IMR-90 (cell line): Measurements from ENCODE around the gene ZNF506. TPM values are rescaled to one million over a fixed set of nuclear protein-coding genes. Genes with fewer than 3 reads are reported as not detected.
A peak's percentile ranks its signal among the peaks of the same experiment; 100 is the strongest.

Source experiments
- ATAC-seq: fragments of 200-7000 bp; cut with Tn5 transposase; 2 replicates; pipeline ENCODE4 v1.9.1; 2020; ENCODE audit warnings: low read depth, mild to moderate bottlenecking, moderate library complexity
- BruUV-seq: library from RNA; stranded (reverse); fragments of 400-500 nt; replicated peaks from 2 replicates; lab custom pipeline; 2021; lab: Mats Ljungman, UMichigan
- CTCF ChIA-PET: fragments of 300-600 bp; formaldehyde crosslinking; extraction: SDS; loops from one replicate; lab custom pipeline; 2021; ENCODE audit warnings: antibody characterized with exemption; lab: Yijun Ruan, JAX
- POLR2A ChIA-PET: fragments of 300-600 bp; sonication (Branson Sonifier 250); formaldehyde crosslinking; loops from one replicate; lab custom pipeline; 2022; ENCODE audit warnings: antibody characterized with exemption; ENCODE audit not compliant: unreplicated experiment; lab: Charles Lee
- DNase-seq: peaks from one replicate; pipeline ENCODE4 v3.0.0; 2013
- H2AFZ ChIP-seq: replicated peaks from 2 replicates; pipeline ENCODE3; 2013; ENCODE audit warnings: low read length, mild to moderate bottlenecking; ENCODE audit not compliant: poor library complexity
- H2AK5ac ChIP-seq: 2 replicates; pipeline ENCODE4 v1.6.1; 2013; ENCODE audit warnings: low read depth, low read length, inconsistent platforms
- H2AK9ac ChIP-seq: replicated peaks from 2 replicates; pipeline ENCODE3; 2013; ENCODE audit warnings: mild to moderate bottlenecking, low read depth, low read length, moderate library complexity; ENCODE audit not compliant: poor library complexity
- H2BK120ac ChIP-seq: 2 replicates; pipeline ENCODE4 v1.6.1; 2013; ENCODE audit warnings: low read depth, low read length, inconsistent platforms
- H2BK15ac ChIP-seq: 3 replicates; pipeline ENCODE4 v1.6.1; 2013; ENCODE audit warnings: low read depth, low read length, inconsistent platforms
- H2BK20ac ChIP-seq: 2 replicates; pipeline ENCODE4 v1.6.1; 2013; ENCODE audit warnings: low read depth, mild to moderate bottlenecking, inconsistent platforms, low read length, moderate library complexity
- H2BK5ac ChIP-seq: 2 replicates; pipeline ENCODE4 v1.6.1; 2013; ENCODE audit warnings: mild to moderate bottlenecking, low read depth, low read length, inconsistent platforms; ENCODE audit not compliant: poor library complexity, severe bottlenecking
- H3K14ac ChIP-seq: replicated peaks from 2 replicates; pipeline ENCODE4 v1.6.1; 2013; ENCODE audit warnings: low read depth, low read length, inconsistent platforms
- H3K18ac ChIP-seq: 2 replicates; pipeline ENCODE4 v1.6.1; 2013; ENCODE audit warnings: low read depth, low read length, control low read depth
- H3K23ac ChIP-seq: 2 replicates; pipeline ENCODE4 v1.6.1; 2013; ENCODE audit warnings: low read depth, low read length, inconsistent platforms
- H3K27ac ChIP-seq: 2 replicates; pipeline ENCODE4 v1.5.1; 2013; ENCODE audit warnings: mild to moderate bottlenecking, control low read depth, low read length; ENCODE audit not compliant: insufficient read depth
- H3K27me3 ChIP-seq: 2 replicates; pipeline ENCODE4 v1.6.1; 2013; ENCODE audit warnings: low read length; ENCODE audit not compliant: control insufficient read depth, insufficient read depth
- H3K36me3 ChIP-seq: 2 replicates; pipeline ENCODE4 v1.6.1; 2013; ENCODE audit warnings: low read length, mixed read lengths; ENCODE audit not compliant: control insufficient read depth, insufficient read depth
- H3K4ac ChIP-seq: 2 replicates; pipeline ENCODE4 v1.6.1; 2013; ENCODE audit warnings: low read depth, low read length, inconsistent platforms
- H3K4me1 ChIP-seq: 2 replicates; pipeline ENCODE4 v1.6.1; 2013; ENCODE audit warnings: low read length, mixed read lengths; ENCODE audit not compliant: control insufficient read depth, insufficient read depth
- H3K4me2 ChIP-seq: 2 replicates; pipeline ENCODE4 v1.6.1; 2013; ENCODE audit warnings: low read depth, mild to moderate bottlenecking, control low read depth, low read length, moderate library complexity
- H3K4me3 ChIP-seq: 2 replicates; pipeline ENCODE4 v1.5.1; 2013; ENCODE audit warnings: low read depth, mild to moderate bottlenecking, control low read depth, low read length, moderate library complexity; ENCODE audit not compliant: insufficient read depth
- H3K56ac ChIP-seq: 2 replicates; pipeline ENCODE4 v1.6.1; 2013; ENCODE audit warnings: low read length, inconsistent platforms; ENCODE audit not compliant: insufficient read depth; ENCODE audit errors: extremely low read depth
- H3K79me1 ChIP-seq, 2 experiments: 2 replicates each; pipeline ENCODE4 v1.6.1; 2013; ENCODE audit warnings: low read length in 2 of 2, inconsistent platforms in 1 of 2, low read depth in 1 of 2
- H3K9ac ChIP-seq: 2 replicates; pipeline ENCODE4 v1.6.1; 2013; ENCODE audit warnings: low read depth, low read length, control low read depth
- H3K9me1 ChIP-seq: 2 replicates; pipeline ENCODE4 v1.6.1; 2013; ENCODE audit warnings: low read length, inconsistent platforms; ENCODE audit not compliant: insufficient read depth
- H3K9me3 ChIP-seq: 2 replicates; pipeline ENCODE4 v1.6.1; 2013; ENCODE audit warnings: low read length; ENCODE audit not compliant: control insufficient read depth, insufficient read depth
- H4K20me1 ChIP-seq: 2 replicates; pipeline ENCODE4 v1.6.1; 2013; ENCODE audit warnings: low read length, inconsistent platforms; ENCODE audit not compliant: insufficient read depth
- H4K5ac ChIP-seq: 2 replicates; pipeline ENCODE4 v1.6.1; 2013; ENCODE audit warnings: mild to moderate bottlenecking, low read depth, low read length, control low read depth
- H4K8ac ChIP-seq, 2 experiments: 2 replicates each; pipeline ENCODE4 v1.6.1; 2013; ENCODE audit warnings: low read depth in 2 of 2, low read length in 2 of 2, control low read depth in 1 of 2, inconsistent platforms in 1 of 2
- H4K91ac ChIP-seq: 2 replicates; pipeline ENCODE4 v1.6.1; 2013; ENCODE audit warnings: low read depth, low read length, inconsistent platforms; ENCODE audit not compliant: insufficient read depth
- BHLHE40 ChIP-seq: fragments of 150-350 bp; IDR thresholded peaks from 2 replicates; pipeline ENCODE4 v1.6.1; 2016; ENCODE audit warnings: mild to moderate bottlenecking, low read depth, low read length
- CEBPB ChIP-seq: IDR thresholded peaks from 2 replicates; pipeline ENCODE4 v1.6.1; 2012; ENCODE audit warnings: low read depth, low read length, improper control_type of control experiment
- CHD1 ChIP-seq: IDR thresholded peaks from 2 replicates; pipeline ENCODE4 v1.6.1; 2012; ENCODE audit warnings: low read depth, low read length, improper control_type of control experiment
- FOS ChIP-seq: fragments of 150-350 bp; IDR thresholded peaks from 2 replicates; pipeline ENCODE4 v1.6.1; 2016; ENCODE audit warnings: low read depth, low read length
- MAFK ChIP-seq: IDR thresholded peaks from 2 replicates; pipeline ENCODE4 v1.6.1; 2012; ENCODE audit warnings: low read depth, low read length, improper control_type of control experiment
- MAZ ChIP-seq: IDR thresholded peaks from 2 replicates; pipeline ENCODE4 v1.6.1; 2012; ENCODE audit warnings: low read depth, mild to moderate bottlenecking, low read length, improper control_type of control experiment, moderate library complexity, borderline replicate concordance
- MXI1 ChIP-seq: IDR thresholded peaks from 2 replicates; pipeline ENCODE4 v1.6.1; 2012; ENCODE audit warnings: low read depth, mild to moderate bottlenecking, low read length, moderate library complexity, borderline replicate concordance
- NFE2L2 ChIP-seq: fragments of 150-350 bp; IDR thresholded peaks from 2 replicates; pipeline ENCODE4 v1.6.1; 2016; ENCODE audit warnings: low read depth, mild to moderate bottlenecking, low read length
- POLR2A ChIP-seq: IDR thresholded peaks from 2 replicates; pipeline ENCODE4 v1.6.1; 2012; ENCODE audit warnings: mild to moderate bottlenecking, low read depth, low read length
- RFX5 ChIP-seq: IDR thresholded peaks from 2 replicates; pipeline ENCODE4 v1.8.0; 2012; ENCODE audit warnings: low read depth, mild to moderate bottlenecking, low read length, moderate library complexity
- WGBS, 2 experiments: methylation state at CpG; one replicate each; pipeline versions ENCODE4 v1.1.5 to v1.1.7; 2013; ENCODE audit warnings: missing lambda C conversion rate in 2 of 2; ENCODE audit not compliant: insufficient read length in 1 of 2; ENCODE audit errors: extremely low coverage in 2 of 2; 5-methylcytosine and 5-hydroxymethylcytosine counted together
- dilution Hi-C: fragments of 300-500 bp; cut with HindIII; formaldehyde crosslinking; loops from one replicate; pipeline ENCODE4 v1.14.3; 2018; ENCODE audit warnings: low sequenced_read_pairs; ENCODE audit not compliant: unreplicated experiment
- in situ Hi-C: fragments of 300-500 bp; cut with MboI; formaldehyde crosslinking; loops from 3 replicates; pipeline ENCODE4 v1.14.3; 2019; ENCODE audit warnings: low sequenced_read_pairs, inconsistent platforms, mixed read lengths
- intact Hi-C: fragments of 100-400 bp; cut with micrococcal nuclease; formaldehyde crosslinking; loops from 2 replicates; pipeline ENCODE4 v1.10.0; 2022
- polyA plus RNA-seq, 3 experiments: library from polyadenylated mRNA; depleted of rRNA; stranded (reverse); fragments of >200 nt; gene quantifications; 2 replicates each; pipeline ENCODE4 v1.2.3, GENCODE V29; 2012; ENCODE audit warnings: low replicate concordance in 1 of 3
- total RNA-seq: library from RNA; depleted of rRNA; stranded (reverse); fragments of >200 nt; gene quantifications from 2 replicates; pipeline ENCODE4 v1.2.3, GENCODE V29; 2012
- TF ChIP-seq, protein P1 (sequence below): fragments of 150-350 bp; IDR thresholded peaks from 2 replicates; pipeline ENCODE4 v1.6.1; 2016; ENCODE audit warnings: low read depth, mild to moderate bottlenecking, low read length, moderate library complexity, borderline replicate concordance
- TF ChIP-seq, protein P2 (sequence below): fragments of 150-350 bp; IDR thresholded peaks from 2 replicates; pipeline ENCODE4 v1.6.1; 2017; ENCODE audit warnings: mild to moderate bottlenecking, antibody characterized with exemption, low read length, low read depth
- TF ChIP-seq, protein P3 (sequence below): conservative IDR thresholded peaks from 2 replicates; pipeline ENCODE4 v1.5.1; 2012; ENCODE audit warnings: mild to moderate bottlenecking, low read depth, low read length, improper control_type of control experiment

ZNF506 gene
- total and polyA plus RNA-seq, 2 of the 4 experiments (the other 2 are of a cell fraction): 2.4 to 6.1 TPM

DNA sequence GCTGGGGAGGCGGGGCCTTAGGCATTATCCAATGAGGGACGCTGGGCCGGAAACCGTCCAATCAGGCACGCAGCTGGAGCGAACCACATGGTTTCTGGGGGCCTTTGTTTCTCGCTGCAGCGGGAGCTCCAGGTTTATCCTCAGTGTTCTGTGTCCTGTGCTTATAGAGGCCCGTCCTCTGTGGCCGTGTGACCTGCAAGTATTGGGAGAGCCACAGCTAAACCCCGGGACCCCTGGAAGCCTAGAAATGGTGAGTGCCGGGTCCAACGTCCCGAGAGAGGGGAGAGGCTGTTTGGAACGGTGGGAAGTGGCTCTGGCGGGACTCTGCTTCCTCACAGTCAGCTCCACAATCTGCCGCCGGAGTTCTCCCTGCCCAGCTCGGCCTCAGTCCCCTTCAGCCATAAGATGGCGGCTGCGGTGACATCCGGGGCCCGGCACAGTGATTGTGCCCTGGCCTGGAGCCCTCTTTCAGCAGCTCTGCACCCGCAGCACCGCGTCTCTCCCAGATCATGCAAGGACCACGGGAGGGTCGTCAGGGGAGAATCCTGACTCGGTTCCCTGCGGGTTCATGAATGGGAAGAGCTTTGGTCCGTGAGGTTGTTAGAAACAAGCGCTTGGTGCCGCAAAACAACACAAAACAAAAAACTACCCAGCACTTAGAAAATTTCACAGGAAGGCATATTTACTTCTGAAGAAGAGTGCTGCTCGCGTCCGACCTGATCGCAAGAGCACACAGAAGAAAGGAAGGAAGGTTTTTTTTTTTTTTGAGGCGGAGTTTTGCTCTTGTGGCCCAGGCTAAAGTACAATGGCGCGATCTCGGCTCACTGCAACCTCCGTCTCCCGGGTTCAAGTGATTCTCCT lies 44.4 kb upstream of the ZNF506 start, which contains the start of gene ZNF253:
Gene ZNF253, plus strand, starts transcription at position 133 of the 861 bp plus-strand sequence. Its CDS starts 115 bp downstream, at position 248.
- in situ Hi-C loops (no loop called here), intact Hi-C loops (loop anchor here (5.0 kb wide), 1 partner anchor 44 kb away; the partner anchor contains the start of gene ZNF506), dilution Hi-C loops (no loop called here)
- Histone ChIP-seq H2BK20ac (no peak within 1 kb of the TSS), H3K27ac (peak within 1 kb of the TSS; percentile 84), H3K4ac (peak within 1 kb of the TSS; percentile 82), H2BK5ac (peak within 1 kb of the TSS; percentile 74), H2BK15ac (0 out of 3 replicates have a peak within 1 kb of the TSS, but pooled peaks have one; percentile 68), H4K8ac (peak within 1 kb of the TSS; percentile 83 to 95), H2AK5ac (peak within 1 kb of the TSS; percentile 39), H3K14ac (peak within 1 kb of the TSS; percentile 82), H3K36me3 (peaks cover 2% of the 10 kb centered on the region; the same call in 1 of the 2 replicates), H2BK120ac (peak within 1 kb of the TSS; percentile 41; the same call in 1 of the 2 replicates), H4K5ac (peak within 1 kb of the TSS; percentile 57), H3K4me2 (peak within 1 kb of the TSS; percentile 79), H3K4me1 (no peaks in the 10 kb centered on the region), H3K79me1 (peaks cover 10% of the 10 kb centered on the region in 2 experiments; a peak in 3 of 4 replicates), H4K91ac (peak within 1 kb of the TSS; percentile 81), H4K20me1 (peaks cover 2% of the 10 kb centered on the region), H3K27me3 (no peaks in the 10 kb centered on the region), H3K9me1 (no peaks in the 10 kb centered on the region), H3K18ac (peak within 1 kb of the TSS; percentile 50), H3K23ac (peak within 1 kb of the TSS; percentile 85), H3K4me3 (peak within 1 kb of the TSS; percentile 90), H3K56ac (peak within 1 kb of the TSS; percentile 94), H2AFZ (peak within 1 kb of the TSS; percentile 100), H2AK9ac (peak within 1 kb of the TSS; percentile 93), H3K9ac (peak within 1 kb of the TSS; percentile 92), H3K9me3 (peaks cover 17% of the 10 kb centered on the region)
- DNase-seq (peak; percentile 88), ATAC-seq (peak; percentile 98)
- BruUV-seq: TSS peak; percentile 63
- POLR2A ChIA-PET: interaction anchor here (0.7 to 1.0 kb wide), 2 partner anchors 36 to 47 kb away, joined by 4 to 7 read pairs; partner anchors contain the start of gene ZNF93
- CTCF ChIA-PET: no interaction called here
- WGBS, 2 experiments: 0% methylated on average over 11 of the region's 43 CpGs; no CpG with 5 or more reads in 1 of the 2 experiments
- TF ChIP-seq MAFK (no peak), CEBPB (no peak), NFE2L2 (no peak), MXI1 (peak; percentile 38; the same call in 1 of the 2 replicates), CHD1 (peak; percentile 43; the same call in 1 of the 2 replicates), MAZ (peak; percentile 53; the same call in 1 of the 2 replicates), POLR2A (peak; percentile 79), RFX5 (0 out of 2 replicates have a peak, but pooled peaks have one; percentile 34), BHLHE40 (no peak), FOS (peak; percentile 38; the same call in 1 of the 2 replicates)
- TF ChIP-seq, protein P1, sequence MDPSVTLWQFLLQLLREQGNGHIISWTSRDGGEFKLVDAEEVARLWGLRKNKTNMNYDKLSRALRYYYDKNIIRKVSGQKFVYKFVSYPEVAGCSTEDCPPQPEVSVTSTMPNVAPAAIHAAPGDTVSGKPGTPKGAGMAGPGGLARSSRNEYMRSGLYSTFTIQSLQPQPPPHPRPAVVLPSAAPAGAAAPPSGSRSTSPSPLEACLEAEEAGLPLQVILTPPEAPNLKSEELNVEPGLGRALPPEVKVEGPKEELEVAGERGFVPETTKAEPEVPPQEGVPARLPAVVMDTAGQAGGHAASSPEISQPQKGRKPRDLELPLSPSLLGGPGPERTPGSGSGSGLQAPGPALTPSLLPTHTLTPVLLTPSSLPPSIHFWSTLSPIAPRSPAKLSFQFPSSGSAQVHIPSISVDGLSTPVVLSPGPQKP: no peak
- TF ChIP-seq, protein P2, sequence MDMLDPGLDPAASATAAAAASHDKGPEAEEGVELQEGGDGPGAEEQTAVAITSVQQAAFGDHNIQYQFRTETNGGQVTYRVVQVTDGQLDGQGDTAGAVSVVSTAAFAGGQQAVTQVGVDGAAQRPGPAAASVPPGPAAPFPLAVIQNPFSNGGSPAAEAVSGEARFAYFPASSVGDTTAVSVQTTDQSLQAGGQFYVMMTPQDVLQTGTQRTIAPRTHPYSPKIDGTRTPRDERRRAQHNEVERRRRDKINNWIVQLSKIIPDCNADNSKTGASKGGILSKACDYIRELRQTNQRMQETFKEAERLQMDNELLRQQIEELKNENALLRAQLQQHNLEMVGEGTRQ: peak; percentile 72
- TF ChIP-seq, protein P3, sequence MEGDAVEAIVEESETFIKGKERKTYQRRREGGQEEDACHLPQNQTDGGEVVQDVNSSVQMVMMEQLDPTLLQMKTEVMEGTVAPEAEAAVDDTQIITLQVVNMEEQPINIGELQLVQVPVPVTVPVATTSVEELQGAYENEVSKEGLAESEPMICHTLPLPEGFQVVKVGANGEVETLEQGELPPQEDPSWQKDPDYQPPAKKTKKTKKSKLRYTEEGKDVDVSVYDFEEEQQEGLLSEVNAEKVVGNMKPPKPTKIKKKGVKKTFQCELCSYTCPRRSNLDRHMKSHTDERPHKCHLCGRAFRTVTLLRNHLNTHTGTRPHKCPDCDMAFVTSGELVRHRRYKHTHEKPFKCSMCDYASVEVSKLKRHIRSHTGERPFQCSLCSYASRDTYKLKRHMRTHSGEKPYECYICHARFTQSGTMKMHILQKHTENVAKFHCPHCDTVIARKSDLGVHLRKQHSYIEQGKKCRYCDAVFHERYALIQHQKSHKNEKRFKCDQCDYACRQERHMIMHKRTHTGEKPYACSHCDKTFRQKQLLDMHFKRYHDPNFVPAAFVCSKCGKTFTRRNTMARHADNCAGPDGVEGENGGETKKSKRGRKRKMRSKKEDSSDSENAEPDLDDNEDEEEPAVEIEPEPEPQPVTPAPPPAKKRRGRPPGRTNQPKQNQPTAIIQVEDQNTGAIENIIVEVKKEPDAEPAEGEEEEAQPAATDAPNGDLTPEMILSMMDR: no peak
